Stimulated activated CD8-positive, alpha-beta memory T cell treated with anti-CD3 and anti-CD28 coated beads, Interleukin-15, amount 100 ng/mL, for 4 hours (primary cell): Measurements from ENCODE around the gene LYRM4.
A peak's percentile ranks its signal among the peaks of the same experiment; 100 is the strongest.

Source experiments
- DNase-seq, 2 donors: peaks; one replicate each; pipeline ENCODE4 v3.0.0-alpha.2; 2020; ENCODE audit warnings: low read depth in 2 of 2

The LYRM4 gene

GRCh38 chr6:5260661-5261544 lies at the start of gene LYRM4, which contains the start of gene FARS2:
LYRM4 (minus strand) TSS chr6:5260950; CDS start chr6:5260733, 217 bp downstream.
FARS2 (plus strand) TSS chr6:5261513.
- DNase-seq: peak; percentile 78 to 89

- no peak for DNase-seq
Measured at GRCh38 chr6:5308066-5308465, 47.3 kb upstream of the LYRM4 start.

- no peak for DNase-seq
Measured at GRCh38 chr6:5307058-5307457, 46.3 kb upstream of the LYRM4 start.

GRCh38 chr6:5305968-5306626 lies 45.3 kb upstream of the LYRM4 start:
- DNase-seq: no peak

- no peak for DNase-seq
Measured at GRCh38 chr6:5303682-5304081, 42.9 kb upstream of the LYRM4 start.

- DNase-seq: peak; percentile 4 to 27
Measured at GRCh38 chr6:5302995-5303622, 42.4 kb upstream of the LYRM4 start.

- no peak for DNase-seq
Measured at GRCh38 chr6:5302220-5302946, 41.6 kb upstream of the LYRM4 start.

GRCh38 chr6:5300206-5300764 lies 39.5 kb upstream of the LYRM4 start:
- DNase-seq: no peak

GRCh38 chr6:5295623-5296022 lies 34.9 kb upstream of the LYRM4 start:
- no peak for DNase-seq

- DNase-seq: no peak
Measured at GRCh38 chr6:5294392-5295211, 33.9 kb upstream of the LYRM4 start.

GRCh38 chr6:5293692-5294091 lies 32.9 kb upstream of the LYRM4 start:
- no peak for DNase-seq

- no peak for DNase-seq
Measured at GRCh38 chr6:5292154-5292553, 31.4 kb upstream of the LYRM4 start.

- DNase-seq: no peak
Measured at GRCh38 chr6:5290500-5290899, 29.8 kb upstream of the LYRM4 start.

GRCh38 chr6:5290097-5290496 lies 29.3 kb upstream of the LYRM4 start:
- DNase-seq: no peak

GRCh38 chr6:5287966-5288297 lies 27.2 kb upstream of the LYRM4 start:
- DNase-seq: no peak

GRCh38 chr6:5287205-5287965 lies 26.6 kb upstream of the LYRM4 start:
- no peak for DNase-seq

- DNase-seq: no peak
Measured at GRCh38 chr6:5286780-5287179, 26.0 kb upstream of the LYRM4 start.

GRCh38 chr6:5285526-5285925 lies 24.8 kb upstream of the LYRM4 start:
- no peak for DNase-seq

- no peak for DNase-seq
Measured at GRCh38 chr6:5285081-5285480, 24.3 kb upstream of the LYRM4 start.

GRCh38 chr6:5282191-5282623 lies 21.5 kb upstream of the LYRM4 start:
- DNase-seq: no peak
